SK-N-SH (cell line): ENCODE measurements around the gene MLYCD. TPM values are rescaled to one million over a fixed set of nuclear protein-coding genes. Genes with fewer than 3 reads are reported as not detected.

ENCODE experiments used
- CTCF ChIA-PET: fragments of 300-600, 350-600 bp; formaldehyde crosslinking; extraction: SDS; loops from one replicate; lab custom pipeline; 2021; lab: Yijun Ruan, JAX
- POLR2A ChIA-PET: fragments of 350-600 bp; sonication (Branson Sonifier 250); formaldehyde crosslinking; extraction: SDS; loops from one replicate; lab custom pipeline; 2020; ENCODE audit warnings: antibody characterized with exemption, inconsistent platforms; lab: Yijun Ruan, JAX
- DNase-seq: peaks from one replicate; pipeline ENCODE4 v3.0.0; 2012
- H2AFZ ChIP-seq: fragments of 200-600 bp; sonication (generic); 2 replicates; pipeline ENCODE4 v1.8.1; 2016; ENCODE audit warnings: antibody characterized with exemption, mild to moderate bottlenecking, low read depth
- H3F3A ChIP-seq: fragments of 200-600 bp; sonication (generic); replicated peaks from 2 replicates; pipeline ENCODE3; 2016; ENCODE audit warnings: antibody characterized with exemption, mild to moderate bottlenecking; ENCODE audit not compliant: insufficient read depth
- H3K27ac ChIP-seq, 2 experiments: fragments of 200-500 bp in 1 of 2; fragments of 200-600 bp in 1 of 2; sonication (Bioruptor generic) in 1 of 2; sonication (generic), shearing (Covaris generic) in 1 of 2; 2 replicates each; pipeline versions ENCODE4 v1.5.1 to v1.6.1; 2014 to 2016; ENCODE audit warnings: low read depth in 2 of 2, inconsistent platforms in 1 of 2, low read length in 1 of 2, mild to moderate bottlenecking in 1 of 2, mixed read lengths in 1 of 2
- H3K27me3 ChIP-seq: fragments of 200-600 bp; sonication (generic), shearing (Covaris generic); 2 replicates; pipeline ENCODE4 v1.6.1; 2016; ENCODE audit warnings: mixed run types; ENCODE audit not compliant: insufficient read depth
- H3K36me3 ChIP-seq, 2 experiments: fragments of 200-500 bp in 1 of 2; fragments of 200-600 bp in 1 of 2; sonication (Bioruptor generic) in 1 of 2; sonication (generic) in 1 of 2; replicated peaks in 1 of 2; 2 replicates each; pipeline versions ENCODE3 to v1.5.1; 2014 to 2016; ENCODE audit warnings: low read length in 1 of 2, mild to moderate bottlenecking in 1 of 2; ENCODE audit not compliant: insufficient read depth in 2 of 2, control insufficient read depth in 1 of 2
- H3K4me1 ChIP-seq, 2 experiments: fragments of 200-500 bp in 1 of 2; fragments of 200-600 bp in 1 of 2; sonication (Bioruptor generic) in 1 of 2; sonication (generic), shearing (Covaris generic) in 1 of 2; 2 replicates each; pipeline versions ENCODE4 v1.5.1 to v1.6.1; 2014 to 2016; ENCODE audit warnings: low read depth in 1 of 2, low read length in 1 of 2, mixed run types in 1 of 2; ENCODE audit not compliant: insufficient read depth in 2 of 2, control insufficient read depth in 1 of 2
- H3K4me2 ChIP-seq: fragments of 200-600 bp; sonication (generic), shearing (Covaris generic); 2 replicates; pipeline ENCODE4 v1.6.1; 2017; ENCODE audit warnings: mixed run types
- H3K4me3 ChIP-seq, 2 experiments: fragments of 200-500 bp in 1 of 2; fragments of 200-600 bp in 1 of 2; sonication (Bioruptor generic) in 1 of 2; sonication (generic), shearing (Covaris generic) in 1 of 2; 2 replicates each; pipeline versions ENCODE4 v1.5.1 to v1.8.1; 2014 to 2016; ENCODE audit warnings: low read depth in 2 of 2, inconsistent platforms in 1 of 2, low read length in 1 of 2, mild to moderate bottlenecking in 1 of 2, mixed read lengths in 1 of 2, moderate library complexity in 1 of 2
- H3K79me2 ChIP-seq: fragments of 200-600 bp; sonication (generic); 2 replicates; pipeline ENCODE4 v1.8.1; 2017; ENCODE audit warnings: mild to moderate bottlenecking; ENCODE audit not compliant: insufficient read depth
- H3K9ac ChIP-seq: fragments of 200-600 bp; sonication (generic); 2 replicates; pipeline ENCODE4 v1.6.1; 2017; ENCODE audit warnings: mixed run types
- H3K9me2 ChIP-seq: fragments of 200-600 bp; sonication (generic); 2 replicates; pipeline ENCODE4 v1.6.1; 2017; ENCODE audit warnings: mixed run types
- H3K9me3 ChIP-seq: fragments of 200-600 bp; sonication (generic); 2 replicates; pipeline ENCODE4 v1.6.1; 2017; ENCODE audit warnings: mixed run types, mild to moderate bottlenecking, moderate library complexity
- H4K20me1 ChIP-seq: fragments of 200-600 bp; sonication (generic); 2 replicates; pipeline ENCODE4 v1.6.1; 2017; ENCODE audit warnings: mild to moderate bottlenecking, mixed run types; ENCODE audit not compliant: insufficient read depth
- EP300 ChIP-seq, 2 experiments: IDR thresholded peaks; 2 replicates each; pipeline versions ENCODE4 v1.4.0 to v1.6.1; 2012; ENCODE audit warnings: borderline replicate concordance in 1 of 2, low read depth in 1 of 2, low read length in 1 of 2
- FOSL2 ChIP-seq: IDR thresholded peaks from 2 replicates; pipeline ENCODE4 v1.4.0; 2012; ENCODE audit warnings: low read depth, mild to moderate bottlenecking, moderate library complexity, borderline replicate concordance
- FOXJ3 ChIP-seq: sonication (generic); formaldehyde crosslinking; IDR thresholded peaks from 2 replicates; pipeline ENCODE4 v1.5.1; 2020; ENCODE audit warnings: mild to moderate bottlenecking, missing genetic modification reagents
- GABPA ChIP-seq: IDR thresholded peaks from 2 replicates; pipeline ENCODE4 v1.4.0; 2012; ENCODE audit warnings: low read depth, mild to moderate bottlenecking
- JUND ChIP-seq: IDR thresholded peaks from 2 replicates; pipeline ENCODE4 v1.4.0; 2012
- RAD21 ChIP-seq: IDR thresholded peaks from 2 replicates; pipeline ENCODE4 v1.6.1; 2012; ENCODE audit warnings: mild to moderate bottlenecking, low read length
- RCOR1 ChIP-seq: fragments of 150-350 bp; IDR thresholded peaks from 2 replicates; pipeline ENCODE4 v1.6.1; 2017; ENCODE audit warnings: antibody characterized with exemption, low read length
- RXRA ChIP-seq: IDR thresholded peaks from 2 replicates; pipeline ENCODE4 v1.4.0; 2012; ENCODE audit warnings: low read depth, mild to moderate bottlenecking, borderline replicate concordance
- SMC3 ChIP-seq: IDR thresholded peaks from 2 replicates; pipeline ENCODE4 v1.6.1; 2012; ENCODE audit warnings: low read depth, low read length, improper control_type of control experiment
- TAF1 ChIP-seq: IDR thresholded peaks from 2 replicates; pipeline ENCODE4 v1.6.1; 2012; ENCODE audit warnings: low read depth, mild to moderate bottlenecking, low read length, moderate library complexity, borderline replicate concordance
- WGBS: methylation state at CpG from one replicate; pipeline ENCODE4 v1.1.6; 2017; ENCODE audit warnings: low lambda C conversion rate; 5-methylcytosine and 5-hydroxymethylcytosine counted together
- polyA plus RNA-seq, 3 experiments: library from polyadenylated mRNA; depleted of rRNA; stranded (reverse); fragments of >200 nt; gene quantifications; 2 replicates each; pipeline ENCODE4 v1.2.3, GENCODE V29; 2012
- TF ChIP-seq, protein P1 (sequence below): IDR thresholded peaks from 2 replicates; pipeline ENCODE4 v1.4.0; 2012; ENCODE audit warnings: low read depth, borderline replicate concordance
- TF ChIP-seq, protein P2 (sequence below): fragments of 200-600 bp; sonication (generic); IDR thresholded peaks from 2 replicates; pipeline ENCODE4 v1.6.1; 2017; ENCODE audit warnings: antibody characterized with exemption, mild to moderate bottlenecking, moderate library complexity
- TF ChIP-seq, protein P3 (sequence below): IDR thresholded peaks from 2 replicates; pipeline ENCODE4 v1.6.1; 2012; ENCODE audit warnings: mild to moderate bottlenecking, low read depth, low read length, moderate library complexity

Gene MLYCD
- polyA plus RNA-seq, 1 of the 3 experiments (the other 2 are of a cell fraction), result 2.4 TPM

DNA sequence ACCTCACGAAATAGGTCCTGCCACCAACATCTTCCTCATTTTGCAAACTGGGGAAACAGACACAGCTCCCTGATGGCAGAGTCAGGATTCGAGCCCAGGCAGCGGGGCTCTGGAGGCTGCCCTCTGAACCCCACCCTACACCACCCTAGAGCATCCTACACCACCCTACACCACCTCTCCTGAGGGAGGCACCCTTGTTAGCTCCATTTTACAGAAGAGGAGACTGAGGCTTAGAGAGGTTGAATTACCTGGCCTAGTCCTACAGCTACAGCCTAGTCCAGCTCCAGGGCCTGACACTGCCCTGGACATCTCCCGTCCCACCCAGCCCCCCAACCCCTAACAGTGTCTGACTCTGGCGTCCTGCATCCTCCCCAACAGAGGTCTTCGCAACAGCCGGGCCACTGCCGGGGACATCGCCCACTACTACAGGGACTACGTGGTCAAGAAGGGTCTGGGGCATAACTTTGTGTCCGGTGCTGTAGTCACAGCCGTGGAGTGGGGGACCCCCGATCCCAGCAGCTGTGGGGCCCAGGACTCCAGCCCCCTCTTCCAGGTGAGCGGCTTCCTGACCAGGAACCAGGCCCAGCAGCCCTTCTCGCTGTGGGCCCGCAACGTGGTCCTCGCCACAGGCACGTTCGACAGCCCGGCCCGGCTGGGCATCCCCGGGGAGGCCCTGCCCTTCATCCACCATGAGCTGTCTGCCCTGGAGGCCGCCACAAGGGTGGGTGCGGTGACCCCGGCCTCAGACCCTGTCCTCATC, 65.9 kb downstream of the MLYCD start:
- Histone ChIP-seq H3K79me2 (no peaks in the 10 kb centered on the region), H3K36me3 (peaks cover 3% of the 10 kb centered on the region in 2 experiments), H3K9ac (no peak overlapping the region), H2AFZ (no peak overlapping the region), H3K4me1 (no peaks in the 10 kb centered on the region), H3F3A (no peaks in the 10 kb centered on the region), H3K4me3 (no peak overlapping the region), H3K27me3 (no peaks in the 10 kb centered on the region), H3K4me2 (no peak overlapping the region), H3K9me2 (no peaks in the 10 kb centered on the region), H4K20me1 (no peaks in the 10 kb centered on the region), H3K9me3 (no peaks in the 10 kb centered on the region), H3K27ac (no peak overlapping the region)
- CTCF ChIA-PET, result interaction anchor here (2.2 to 14.6 kb wide), 4 partner anchors 8 to 99 kb away, joined by 7 to 470 read pairs (median 16); partner anchors contain the start of gene OSGIN1
- POLR2A ChIA-PET, result no interaction called here
- WGBS, result 96% methylated on average over 4 of the region's 26 CpGs
- TF ChIP-seq, protein P1, sequence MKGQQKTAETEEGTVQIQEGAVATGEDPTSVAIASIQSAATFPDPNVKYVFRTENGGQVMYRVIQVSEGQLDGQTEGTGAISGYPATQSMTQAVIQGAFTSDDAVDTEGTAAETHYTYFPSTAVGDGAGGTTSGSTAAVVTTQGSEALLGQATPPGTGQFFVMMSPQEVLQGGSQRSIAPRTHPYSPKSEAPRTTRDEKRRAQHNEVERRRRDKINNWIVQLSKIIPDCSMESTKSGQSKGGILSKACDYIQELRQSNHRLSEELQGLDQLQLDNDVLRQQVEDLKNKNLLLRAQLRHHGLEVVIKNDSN, result no peak
- TF ChIP-seq EP300 (IDR thresholded peaks at IDR 0.05; ENCODE audit: borderline replicate concordance in 1 of 2, low read depth in 1 of 2, low read length in 1 of 2) (no peak), RXRA (no peak), GABPA (no peak), TAF1 (no peak), JUND (no peak), SMC3 (no peak), RAD21 (no peak)
- TF ChIP-seq, protein P2, sequence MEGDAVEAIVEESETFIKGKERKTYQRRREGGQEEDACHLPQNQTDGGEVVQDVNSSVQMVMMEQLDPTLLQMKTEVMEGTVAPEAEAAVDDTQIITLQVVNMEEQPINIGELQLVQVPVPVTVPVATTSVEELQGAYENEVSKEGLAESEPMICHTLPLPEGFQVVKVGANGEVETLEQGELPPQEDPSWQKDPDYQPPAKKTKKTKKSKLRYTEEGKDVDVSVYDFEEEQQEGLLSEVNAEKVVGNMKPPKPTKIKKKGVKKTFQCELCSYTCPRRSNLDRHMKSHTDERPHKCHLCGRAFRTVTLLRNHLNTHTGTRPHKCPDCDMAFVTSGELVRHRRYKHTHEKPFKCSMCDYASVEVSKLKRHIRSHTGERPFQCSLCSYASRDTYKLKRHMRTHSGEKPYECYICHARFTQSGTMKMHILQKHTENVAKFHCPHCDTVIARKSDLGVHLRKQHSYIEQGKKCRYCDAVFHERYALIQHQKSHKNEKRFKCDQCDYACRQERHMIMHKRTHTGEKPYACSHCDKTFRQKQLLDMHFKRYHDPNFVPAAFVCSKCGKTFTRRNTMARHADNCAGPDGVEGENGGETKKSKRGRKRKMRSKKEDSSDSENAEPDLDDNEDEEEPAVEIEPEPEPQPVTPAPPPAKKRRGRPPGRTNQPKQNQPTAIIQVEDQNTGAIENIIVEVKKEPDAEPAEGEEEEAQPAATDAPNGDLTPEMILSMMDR, result no peak
- no peak for DNase-seq

DNA sequence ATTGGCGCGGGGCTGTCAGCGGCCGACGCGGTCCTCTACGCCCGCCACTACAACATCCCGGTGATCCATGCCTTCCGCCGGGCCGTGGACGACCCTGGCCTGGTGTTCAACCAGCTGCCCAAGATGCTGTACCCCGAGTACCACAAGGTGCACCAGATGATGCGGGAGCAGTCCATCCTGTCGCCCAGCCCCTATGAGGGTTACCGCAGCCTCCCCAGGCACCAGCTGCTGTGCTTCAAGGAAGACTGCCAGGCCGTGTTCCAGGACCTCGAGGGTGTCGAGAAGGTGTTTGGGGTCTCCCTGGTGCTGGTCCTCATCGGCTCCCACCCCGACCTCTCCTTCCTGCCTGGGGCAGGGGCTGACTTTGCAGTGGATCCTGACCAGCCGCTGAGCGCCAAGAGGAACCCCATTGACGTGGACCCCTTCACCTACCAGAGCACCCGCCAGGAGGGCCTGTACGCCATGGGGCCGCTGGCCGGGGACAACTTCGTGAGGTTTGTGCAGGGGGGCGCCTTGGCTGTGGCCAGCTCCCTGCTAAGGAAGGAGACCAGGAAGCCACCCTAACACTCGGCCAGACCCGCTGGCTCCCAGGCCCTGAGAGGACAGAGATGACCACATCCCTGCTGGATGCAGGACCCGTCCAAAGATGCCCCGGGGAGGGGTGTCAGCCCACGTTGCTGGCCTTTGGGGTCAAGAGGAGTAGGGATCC, 66.7 kb downstream of the MLYCD start:
- no peaks in the 10 kb centered on the region for H4K20me1 ChIP-seq
- H3K4me2 ChIP-seq, result no peak overlapping the region
- ChIA-PET CTCF (interaction anchor here (0.7 to 14.6 kb wide), 5 partner anchors 8 to 98 kb away, joined by 3 to 470 read pairs (median 7); partner anchors contain the start of gene OSGIN1), POLR2A (no interaction called here)
- 91% methylated on average over 15 of the region's 36 CpGs for WGBS
- H3K9me2 ChIP-seq, result no peaks in the 10 kb centered on the region
- H3K9ac ChIP-seq, result no peak overlapping the region
- no peaks in the 10 kb centered on the region for H3K79me2 ChIP-seq
- DNase-seq, result no peak
- no peak overlapping the region for H3K4me3 ChIP-seq
- no peak overlapping the region for H3K27ac ChIP-seq
- no peaks in the 10 kb centered on the region for H3K27me3 ChIP-seq
- H3F3A ChIP-seq, result no peaks in the 10 kb centered on the region
- no peaks in the 10 kb centered on the region for H3K9me3 ChIP-seq
- H3K36me3 ChIP-seq, result peaks cover 0 to 3% of the 10 kb centered on the region in 2 experiments
- no peak overlapping the region for H2AFZ ChIP-seq
- TF ChIP-seq, protein P3, sequence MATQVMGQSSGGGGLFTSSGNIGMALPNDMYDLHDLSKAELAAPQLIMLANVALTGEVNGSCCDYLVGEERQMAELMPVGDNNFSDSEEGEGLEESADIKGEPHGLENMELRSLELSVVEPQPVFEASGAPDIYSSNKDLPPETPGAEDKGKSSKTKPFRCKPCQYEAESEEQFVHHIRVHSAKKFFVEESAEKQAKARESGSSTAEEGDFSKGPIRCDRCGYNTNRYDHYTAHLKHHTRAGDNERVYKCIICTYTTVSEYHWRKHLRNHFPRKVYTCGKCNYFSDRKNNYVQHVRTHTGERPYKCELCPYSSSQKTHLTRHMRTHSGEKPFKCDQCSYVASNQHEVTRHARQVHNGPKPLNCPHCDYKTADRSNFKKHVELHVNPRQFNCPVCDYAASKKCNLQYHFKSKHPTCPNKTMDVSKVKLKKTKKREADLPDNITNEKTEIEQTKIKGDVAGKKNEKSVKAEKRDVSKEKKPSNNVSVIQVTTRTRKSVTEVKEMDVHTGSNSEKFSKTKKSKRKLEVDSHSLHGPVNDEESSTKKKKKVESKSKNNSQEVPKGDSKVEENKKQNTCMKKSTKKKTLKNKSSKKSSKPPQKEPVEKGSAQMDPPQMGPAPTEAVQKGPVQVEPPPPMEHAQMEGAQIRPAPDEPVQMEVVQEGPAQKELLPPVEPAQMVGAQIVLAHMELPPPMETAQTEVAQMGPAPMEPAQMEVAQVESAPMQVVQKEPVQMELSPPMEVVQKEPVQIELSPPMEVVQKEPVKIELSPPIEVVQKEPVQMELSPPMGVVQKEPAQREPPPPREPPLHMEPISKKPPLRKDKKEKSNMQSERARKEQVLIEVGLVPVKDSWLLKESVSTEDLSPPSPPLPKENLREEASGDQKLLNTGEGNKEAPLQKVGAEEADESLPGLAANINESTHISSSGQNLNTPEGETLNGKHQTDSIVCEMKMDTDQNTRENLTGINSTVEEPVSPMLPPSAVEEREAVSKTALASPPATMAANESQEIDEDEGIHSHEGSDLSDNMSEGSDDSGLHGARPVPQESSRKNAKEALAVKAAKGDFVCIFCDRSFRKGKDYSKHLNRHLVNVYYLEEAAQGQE, result no peak
- TF ChIP-seq FOXJ3 (CRISPR knock-in tag) (no peak), TAF1 (no peak), JUND (no peak), FOSL2 (no peak), RCOR1 (no peak), GABPA (no peak)
- no peaks in the 10 kb centered on the region for H3K4me1 ChIP-seq
